Small intestine (tissue), 16 donors: ENCODE results near the gene TNFAIP8L1. TPM values are rescaled to one million over a fixed set of nuclear protein-coding genes. Genes with fewer than 3 reads are reported as not detected.

Experiments used
- DNase-seq, 2 donors: peaks; one replicate each; pipeline versions ENCODE4 v3.0.0 to v3.0.0-alpha.2; 2013
- FAIRE-seq: peaks from 2 replicates; lab custom pipeline; 2012; peaks lifted over from hg19 to GRCh38; lab: Jason Lieb, UNC
- H3K27ac ChIP-seq, 3 donors: one replicate each; pipeline ENCODE4 v1.5.1; 2013; ENCODE audit warnings: low read length in 2 of 3, mild to moderate bottlenecking in 2 of 3, control low read depth in 1 of 3, inconsistent platforms in 1 of 3, low read depth in 1 of 3, moderate library complexity in 1 of 3
- H3K27me3 ChIP-seq, 3 donors: one replicate each; pipeline ENCODE4 v1.6.1; 2013; ENCODE audit warnings: low read length in 3 of 3, inconsistent platforms in 1 of 3; ENCODE audit not compliant: control insufficient read depth in 3 of 3, insufficient read depth in 3 of 3
- H3K36me3 ChIP-seq, 3 donors: one replicate each; pipeline ENCODE4 v1.6.1; 2013; ENCODE audit warnings: low read length in 3 of 3, inconsistent platforms in 1 of 3, low read depth in 1 of 3, mild to moderate bottlenecking in 1 of 3, moderate library complexity in 1 of 3; ENCODE audit not compliant: control insufficient read depth in 3 of 3, insufficient read depth in 2 of 3
- H3K4me1 ChIP-seq, 3 donors: one replicate each; pipeline ENCODE4 v1.6.1; 2013; ENCODE audit warnings: low read length in 2 of 3, inconsistent platforms in 1 of 3, low read depth in 1 of 3, mild to moderate bottlenecking in 1 of 3, moderate library complexity in 1 of 3; ENCODE audit not compliant: control insufficient read depth in 3 of 3, insufficient read depth in 2 of 3
- H3K4me3 ChIP-seq, 3 donors: one replicate each; pipeline ENCODE4 v1.5.1; 2013; ENCODE audit warnings: low read length in 3 of 3, control low read depth in 1 of 3, inconsistent platforms in 1 of 3, low read depth in 1 of 3, mild to moderate bottlenecking in 1 of 3, moderate library complexity in 1 of 3
- H3K9me3 ChIP-seq, 2 donors: one replicate each; pipeline ENCODE4 v1.6.1; 2013; ENCODE audit warnings: low read depth in 1 of 2, low read length in 1 of 2; ENCODE audit not compliant: control insufficient read depth in 2 of 2, insufficient read depth in 1 of 2
- WGBS, 3 donors: extraction: QIAGEN DNeasy Blood & Tissue Kit; methylation state at CpG; one replicate each; pipeline ENCODE4 v1.1.7; 2013; 5-methylcytosine and 5-hydroxymethylcytosine counted together
- long read RNA-seq, 10 donors: transcript quantifications; one replicate each; lab custom pipeline, GENCODE V29; 2026
- polyA plus RNA-seq, 4 donors: library from polyadenylated mRNA; stranded (reverse) in 3 of 4; unstranded in 1 of 4; fragments of 200-250 nt in 3 of 4; fragments of 120-200 nt in 1 of 4; gene quantifications; one replicate each; pipeline versions ENCODE4 v1.2.1 to v1.2.3, GENCODE V29; 2013
- donor health status: healthy with polysubstance abuse.
- donor health status: control.
- donor health status: control.
- donor health status: Bipolar disorder and iron deficiency.
- donor health status: healthy.

TNFAIP8L1 gene
- polyA plus RNA-seq, result 10 to 100 TPM in 3 of 4 donors, 1 to 10 TPM in 1; 8.9 to 24.6 (median 16.0) TPM
- long read RNA-seq, donor 1, result 0 reads
- long read RNA-seq, donor 2, partial matches to known transcripts, result 6 of 60 reads
- long read RNA-seq, donor 2, other reads (novel, unspliced or antisense), result 51 of 60 reads
- long read RNA-seq, donor 3, transcript TNFAIP8L1-201 (2 exons, 3,814 nt), result major isoform, 12 of 263 reads
- long read RNA-seq, donor 3, partial matches to known transcripts, result 250 of 263 reads
- long read RNA-seq, donor 3, other reads (novel, unspliced or antisense), result 0 of 263 reads
- long read RNA-seq, donor 4, partial matches to known transcripts, result 0 of 1 reads
- long read RNA-seq, donor 4, other reads (novel, unspliced or antisense), result 0 of 1 reads
- long read RNA-seq, donor 5, transcript TNFAIP8L1-201 (2 exons, 3,814 nt), result major isoform, 7 of 7 reads
- long read RNA-seq, donor 5, partial matches to known transcripts, result 0 of 7 reads
- long read RNA-seq, donor 5, other reads (novel, unspliced or antisense), result 0 of 7 reads
- long read RNA-seq, donor 6, transcript TNFAIP8L1-201 (2 exons, 3,814 nt), result major isoform, 14 of 15 reads
- long read RNA-seq, donor 6, partial matches to known transcripts, result 0 of 15 reads
- long read RNA-seq, donor 6, other reads (novel, unspliced or antisense), result 0 of 15 reads
- long read RNA-seq, donor 7, transcript TNFAIP8L1-201 (2 exons, 3,814 nt), result major isoform, 18 of 18 reads
- long read RNA-seq, donor 7, partial matches to known transcripts, result 0 of 18 reads
- long read RNA-seq, donor 7, other reads (novel, unspliced or antisense), result 0 of 18 reads
- long read RNA-seq, donor 8, partial matches to known transcripts, result 0 of 1 reads
- long read RNA-seq, donor 8, other reads (novel, unspliced or antisense), result 0 of 1 reads
- long read RNA-seq, donor 9, partial matches to known transcripts, result 0 of 4 reads
- long read RNA-seq, donor 9, other reads (novel, unspliced or antisense), result 0 of 4 reads
- long read RNA-seq, donor 10, transcript TNFAIP8L1-201 (2 exons, 3,814 nt), result major isoform, 8 of 134 reads
- long read RNA-seq, donor 10, partial matches to known transcripts, result 16 of 134 reads
- long read RNA-seq, donor 10, other reads (novel, unspliced or antisense), result 110 of 134 reads

DNA sequence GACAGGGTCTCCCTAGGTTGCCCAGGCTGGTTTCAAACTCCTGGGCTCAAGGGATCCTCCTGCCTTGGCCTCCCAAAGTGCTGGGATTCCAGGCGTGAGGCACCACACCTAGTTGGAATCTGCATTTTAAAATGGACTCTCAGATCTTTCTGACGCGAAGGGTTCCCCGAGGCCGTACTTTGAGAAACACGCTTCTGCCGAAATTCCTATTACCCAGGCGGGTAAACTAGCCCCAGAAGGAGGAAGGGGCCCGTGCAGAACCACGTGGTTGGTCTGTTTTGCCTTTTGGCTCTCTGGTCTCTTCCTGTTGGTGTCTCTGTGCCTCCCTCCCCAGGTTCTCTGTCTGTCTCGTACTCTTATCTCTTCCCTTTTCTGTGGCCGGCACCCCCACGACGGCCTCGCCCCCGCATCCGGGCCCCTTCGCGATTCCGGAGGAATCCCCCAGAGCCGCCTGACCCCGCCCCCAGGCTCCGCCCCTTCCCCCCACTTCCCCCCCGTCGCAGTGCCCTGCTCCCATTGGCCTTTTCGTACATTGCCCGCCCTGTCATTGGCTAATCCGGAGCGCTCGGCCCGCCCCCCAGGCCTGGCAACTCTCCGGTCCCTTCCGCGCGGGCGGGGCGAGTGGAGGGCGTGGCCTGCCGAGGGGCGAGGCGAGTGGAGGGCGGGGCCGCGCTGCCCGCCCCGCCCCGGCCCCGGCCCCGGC, at the start of gene TNFAIP8L1:
TNFAIP8L1 (plus strand) TSS at position 689 of the 703 bp plus-strand sequence. CDS start 12,354 bp downstream, outside the sequence.
- FAIRE-seq, result no peak
- Histone ChIP-seq H3K27me3 (peaks cover 0 to 11% (median 0%) of the 10 kb centered on the region in 3 donors), H3K4me3 (peak within 1 kb of the TSS; percentile 58 to 89 (median 67)), H3K27ac (peak within 1 kb of the TSS; percentile 41 to 85 (median 63)), H3K36me3 (peaks cover 0 to 11% (median 0%) of the 10 kb centered on the region in 3 donors), H3K4me1 (peaks cover 0 to 32% (median 0%) of the 10 kb centered on the region in 3 donors), H3K9me3 (no peaks in the 10 kb centered on the region)
- 2 to 3% (median 2%) methylated on average over 34 to 49 of the region's 49 CpGs for WGBS, 3 donors
- DNase-seq, result peak; percentile 96 to 97

DNA sequence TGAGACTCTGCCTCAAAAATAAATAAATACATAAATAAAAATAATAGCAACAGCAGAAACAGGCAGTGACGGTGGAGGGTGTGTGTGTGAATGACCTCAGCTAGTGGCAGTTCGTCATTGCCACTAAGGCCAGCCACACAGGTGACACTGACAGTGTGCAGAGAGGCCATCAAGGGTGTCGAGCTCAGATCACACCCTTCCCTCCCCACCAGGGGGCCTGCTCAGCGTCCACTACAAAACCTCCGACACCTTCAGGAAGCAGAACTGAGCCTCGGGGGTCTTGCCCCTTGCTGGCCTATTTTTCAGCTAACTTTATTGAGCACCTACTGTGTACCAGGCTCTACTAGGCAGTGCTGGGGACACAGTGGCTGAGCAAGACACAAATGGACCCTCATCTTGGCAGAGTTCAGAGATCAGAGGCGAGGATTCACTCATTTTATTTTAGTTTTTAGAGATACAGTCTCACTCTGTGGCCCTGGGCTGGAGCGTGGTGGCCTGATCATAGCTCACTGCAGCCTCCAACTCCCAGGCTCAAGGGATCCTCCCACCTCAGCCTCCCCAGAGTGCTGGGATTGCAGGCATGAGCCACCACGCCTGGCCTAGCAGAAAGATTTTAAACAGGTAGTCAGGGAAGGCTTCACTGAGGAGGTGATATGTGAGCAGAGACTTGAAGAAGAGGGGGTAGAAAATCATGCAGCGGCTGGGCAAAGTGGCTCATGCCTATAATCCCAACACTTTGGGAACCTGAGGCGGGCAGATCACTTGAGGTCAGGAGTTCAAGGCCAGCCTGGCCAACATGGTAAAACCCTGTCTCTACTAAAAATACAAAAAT, 49.5 kb upstream of the TNFAIP8L1 start:
- no peaks in the 10 kb centered on the region for H3K4me1 ChIP-seq
- no peaks in the 10 kb centered on the region for H3K9me3 ChIP-seq
- no peak overlapping the region for H3K4me3 ChIP-seq
- no peak for FAIRE-seq
- H3K36me3 ChIP-seq, result no peaks in the 10 kb centered on the region
- H3K27ac ChIP-seq, result no peak overlapping the region
- no peak for DNase-seq
- WGBS, 3 donors, result 37 to 51% (median 39%) methylated on average over 11 of the region's 11 CpGs
- H3K27me3 ChIP-seq, result peaks cover 4 to 46% (median 12%) of the 10 kb centered on the region in 3 donors

DNA sequence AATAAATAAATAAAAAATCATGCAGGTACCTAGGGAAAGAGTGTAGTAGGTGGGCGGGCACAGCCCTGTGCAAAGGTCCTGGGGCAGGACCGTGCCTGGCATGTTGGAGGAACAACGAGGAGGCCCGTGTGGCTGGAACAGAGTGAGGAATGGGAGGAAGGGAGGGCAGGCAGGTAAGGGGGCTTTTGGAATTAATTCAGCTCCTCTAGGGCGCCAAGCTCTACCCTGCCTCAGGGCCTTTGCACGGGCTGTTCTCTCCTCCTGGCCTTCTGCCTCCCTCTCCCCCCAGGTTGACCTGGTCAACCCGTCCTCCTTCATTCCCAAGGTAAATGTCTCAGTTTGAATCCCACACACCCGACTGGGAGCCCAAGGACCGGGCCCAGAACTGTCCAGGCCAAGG, 48.8 kb upstream of the TNFAIP8L1 start:
- Histone ChIP-seq H3K9me3 (no peaks in the 10 kb centered on the region), H3K36me3 (no peaks in the 10 kb centered on the region), H3K27me3 (peaks cover 4 to 39% (median 8%) of the 10 kb centered on the region in 3 donors)

DNA sequence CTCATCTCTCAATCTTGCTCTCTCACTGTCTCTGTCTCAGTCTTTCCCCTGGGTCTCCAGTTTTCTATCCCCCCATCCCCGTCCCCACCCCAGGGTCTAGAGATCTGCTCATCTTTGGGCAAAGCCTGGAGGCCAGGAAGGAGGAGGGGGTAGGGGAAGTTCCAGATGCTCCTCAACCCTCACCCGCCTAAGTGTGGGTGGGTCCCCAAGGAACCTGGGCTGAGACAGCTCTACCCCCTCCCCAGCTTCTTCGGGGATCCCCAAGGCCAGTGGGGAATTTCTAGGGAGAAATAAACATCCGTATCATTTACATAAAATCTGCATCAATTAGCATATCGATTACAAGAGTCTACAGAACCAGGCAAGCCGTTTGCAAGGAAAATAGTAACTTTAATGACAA, 48.0 kb upstream of the TNFAIP8L1 start:
- H3K36me3 ChIP-seq, result no peaks in the 10 kb centered on the region
- DNase-seq (no peak), FAIRE-seq (no peak)
- H3K27me3 ChIP-seq, result peaks cover 4 to 40% (median 6%) of the 10 kb centered on the region in 3 donors
- no peak overlapping the region for H3K27ac ChIP-seq
- H3K4me3 ChIP-seq, result no peak overlapping the region
- WGBS, 3 donors, result 35 to 39% (median 36%) methylated on average over 6 of the region's 6 CpGs
- no peaks in the 10 kb centered on the region for H3K9me3 ChIP-seq
- H3K4me1 ChIP-seq, result no peaks in the 10 kb centered on the region

More for the DNA sequence above, 48.8 kb upstream of the TNFAIP8L1 start:
- Histone ChIP-seq H3K4me1 (no peaks in the 10 kb centered on the region), H3K4me3 (no peak overlapping the region), H3K27ac (no peak overlapping the region)
- WGBS, 3 donors, result 70 to 83% (median 75%) methylated on average over 9 of the region's 9 CpGs
- FAIRE-seq (no peak), DNase-seq (no peak)

DNA sequence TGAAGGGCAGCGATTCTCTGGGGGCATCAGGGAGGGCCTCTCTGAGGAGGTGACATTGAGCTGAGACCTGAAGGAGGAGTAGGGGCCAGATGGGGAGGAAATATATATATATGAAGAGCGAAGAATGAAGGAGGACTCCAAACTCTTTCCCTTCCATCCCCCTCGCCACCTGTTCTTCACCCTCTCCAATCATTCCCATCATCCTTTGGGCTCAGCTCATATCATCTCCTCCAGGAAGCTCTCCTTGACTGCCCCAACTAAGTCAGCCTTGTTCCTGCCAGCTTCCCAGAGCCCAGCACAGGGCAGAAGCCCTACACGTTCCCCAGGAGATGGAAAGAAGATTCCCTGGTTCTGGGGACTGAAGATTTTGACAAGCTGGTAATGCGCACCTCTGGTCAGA, 46.9 kb upstream of the TNFAIP8L1 start:
- H3K27me3 ChIP-seq, result peaks cover 4 to 38% (median 10%) of the 10 kb centered on the region in 3 donors
- 73 to 79% (median 76%) methylated on average over 5 of the region's 5 CpGs for whole genome bisulfite sequencing, 3 donors
- FAIRE-seq (no peak), DNase-seq (no peak)
- no peaks in the 10 kb centered on the region for H3K9me3 ChIP-seq
- no peak overlapping the region for H3K4me3 ChIP-seq
- no peak overlapping the region for H3K27ac ChIP-seq
- H3K36me3 ChIP-seq, result no peaks in the 10 kb centered on the region
- H3K4me1 ChIP-seq, result peaks cover 0 to 2% (median 0%) of the 10 kb centered on the region in 3 donors

DNA sequence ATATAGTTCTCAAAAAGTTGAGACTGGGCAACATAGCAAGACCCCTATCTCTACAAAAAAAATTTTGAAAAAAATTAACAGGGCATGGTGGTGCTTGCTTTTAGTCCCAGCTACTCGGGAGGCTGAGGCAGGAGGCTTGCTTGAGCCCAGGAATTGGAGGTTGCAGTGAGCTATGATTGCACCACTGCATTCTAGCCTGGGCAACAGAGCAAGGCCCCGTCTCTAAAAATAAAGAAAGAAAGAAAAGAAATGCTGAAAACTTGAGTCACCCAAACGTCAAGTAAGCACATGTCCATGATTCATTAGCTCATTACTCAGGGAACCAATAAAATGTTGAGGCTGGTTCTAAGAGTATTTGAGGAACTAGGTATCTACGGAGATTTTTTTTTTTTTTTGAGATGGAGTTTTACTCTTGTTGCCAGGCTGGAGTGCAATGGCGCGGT, 45.9 kb upstream of the TNFAIP8L1 start:
- 59 to 63% (median 60%) methylated on average over 6 of the region's 6 CpGs for WGBS, 3 donors
- H3K4me3 ChIP-seq, result no peak overlapping the region
- peaks cover 4 to 42% (median 10%) of the 10 kb centered on the region in 3 donors for H3K27me3 ChIP-seq
- no peaks in the 10 kb centered on the region for H3K9me3 ChIP-seq
- no peak overlapping the region for H3K27ac ChIP-seq
- no peak for DNase-seq
- peaks cover 0 to 2% (median 0%) of the 10 kb centered on the region in 3 donors for H3K4me1 ChIP-seq
- FAIRE-seq, result no peak
- no peaks in the 10 kb centered on the region for H3K36me3 ChIP-seq

DNA sequence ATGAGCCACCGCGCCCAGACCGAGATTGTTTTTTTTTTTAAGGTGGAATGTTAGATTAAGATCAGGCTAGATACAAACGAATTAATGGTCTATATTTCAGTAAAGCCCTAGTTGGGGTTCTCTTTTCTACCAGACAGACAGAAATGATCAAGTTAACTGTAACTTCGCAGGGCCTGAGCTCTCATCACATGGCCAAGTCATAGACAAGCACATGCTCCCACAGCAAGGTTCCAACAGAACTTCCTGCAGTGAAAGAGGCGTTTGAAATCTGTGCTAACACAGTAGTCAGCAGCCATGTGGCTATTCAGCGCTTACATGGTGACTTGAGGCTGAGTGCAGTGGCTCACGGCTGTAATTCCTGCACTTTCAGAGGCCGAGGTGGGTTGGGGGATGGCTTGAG, 45.1 kb upstream of the TNFAIP8L1 start:
- FAIRE-seq (no peak), DNase-seq (no peak)
- peaks cover 0 to 2% (median 0%) of the 10 kb centered on the region in 3 donors for H3K4me1 ChIP-seq
- peaks cover 4 to 49% (median 10%) of the 10 kb centered on the region in 3 donors for H3K27me3 ChIP-seq
- H3K9me3 ChIP-seq, result no peaks in the 10 kb centered on the region
- no peak overlapping the region for H3K4me3 ChIP-seq
- no peaks in the 10 kb centered on the region for H3K36me3 ChIP-seq
- H3K27ac ChIP-seq, result no peak overlapping the region
- 37 to 59% (median 48%) methylated on average over 9 of the region's 9 CpGs for WGBS, 3 donors
